ENCODE measurements around the gene CUEDC1. TPM values are rescaled to one million over a fixed set of nuclear protein-coding genes. Genes with fewer than 3 reads are reported as not detected.
A peak's percentile ranks its signal among the peaks of the same experiment; 100 is the strongest.

The CUEDC1 gene
- total RNA-seq, 4 donors from 2014 or later: 7.9 to 63.6 (median 18.8) TPM

DNA sequence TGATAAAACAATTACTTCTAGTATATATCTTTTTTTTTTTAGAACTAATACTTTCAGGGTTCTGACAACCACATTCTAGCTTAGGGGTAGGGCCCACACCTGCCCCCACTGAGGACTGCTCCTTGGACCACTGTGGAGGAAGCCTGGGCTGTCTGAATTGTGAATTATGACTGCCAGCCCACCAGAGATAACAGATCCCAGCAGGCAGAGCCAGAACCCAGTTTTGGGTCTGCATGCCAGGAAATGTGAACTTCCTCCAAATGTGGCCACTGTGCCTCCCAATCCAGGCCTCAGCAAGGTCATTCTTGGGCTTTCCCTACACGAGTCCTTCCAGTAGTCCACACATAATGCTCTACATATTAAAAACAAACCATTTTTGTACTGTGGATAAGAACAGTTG lies 16.9 kb upstream of the CUEDC1 start:
- no peak overlapping the region for H3K4me3 ChIP-seq
- no peaks in the 10 kb centered on the region for H3K4me1 ChIP-seq
- H3K27me3 ChIP-seq: no peaks in the 10 kb centered on the region
- intact Hi-C loops (cut with DNase I; ENCODE audit: low total_unique reads): no loop called here
- no peak for DNase-seq
- H3K9me3 ChIP-seq: no peaks in the 10 kb centered on the region
- TF ChIP-seq, protein P1, sequence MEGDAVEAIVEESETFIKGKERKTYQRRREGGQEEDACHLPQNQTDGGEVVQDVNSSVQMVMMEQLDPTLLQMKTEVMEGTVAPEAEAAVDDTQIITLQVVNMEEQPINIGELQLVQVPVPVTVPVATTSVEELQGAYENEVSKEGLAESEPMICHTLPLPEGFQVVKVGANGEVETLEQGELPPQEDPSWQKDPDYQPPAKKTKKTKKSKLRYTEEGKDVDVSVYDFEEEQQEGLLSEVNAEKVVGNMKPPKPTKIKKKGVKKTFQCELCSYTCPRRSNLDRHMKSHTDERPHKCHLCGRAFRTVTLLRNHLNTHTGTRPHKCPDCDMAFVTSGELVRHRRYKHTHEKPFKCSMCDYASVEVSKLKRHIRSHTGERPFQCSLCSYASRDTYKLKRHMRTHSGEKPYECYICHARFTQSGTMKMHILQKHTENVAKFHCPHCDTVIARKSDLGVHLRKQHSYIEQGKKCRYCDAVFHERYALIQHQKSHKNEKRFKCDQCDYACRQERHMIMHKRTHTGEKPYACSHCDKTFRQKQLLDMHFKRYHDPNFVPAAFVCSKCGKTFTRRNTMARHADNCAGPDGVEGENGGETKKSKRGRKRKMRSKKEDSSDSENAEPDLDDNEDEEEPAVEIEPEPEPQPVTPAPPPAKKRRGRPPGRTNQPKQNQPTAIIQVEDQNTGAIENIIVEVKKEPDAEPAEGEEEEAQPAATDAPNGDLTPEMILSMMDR (IDR thresholded peaks at IDR 0.05): no peak
- H3K36me3 ChIP-seq: no peaks in the 10 kb centered on the region
- H3K27ac ChIP-seq: peak overlapping the region in 1 of 2 donors; percentile 13

DNA sequence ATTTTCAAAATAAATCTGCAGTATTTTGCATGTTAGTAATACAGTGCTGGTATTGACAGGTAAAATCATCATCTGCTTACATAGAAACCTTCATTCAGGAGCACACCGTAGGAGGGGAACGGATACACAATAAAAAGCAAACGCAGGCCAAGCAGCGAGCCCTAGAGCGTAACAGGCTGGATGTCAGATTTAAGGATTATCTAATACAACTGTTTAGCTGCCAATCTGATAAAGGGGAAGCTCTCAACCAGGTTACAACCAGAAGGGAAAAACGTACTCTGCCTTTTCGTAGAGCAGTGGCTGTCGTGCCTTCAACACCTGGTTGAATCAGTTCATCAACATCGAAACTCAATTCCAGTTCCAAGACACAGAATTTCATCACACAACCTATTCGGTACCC lies 16.4 kb upstream of the CUEDC1 start:
- no peak for DNase-seq
- intact Hi-C loops (cut with DNase I; ENCODE audit: low total_unique reads): no loop called here
- TF ChIP-seq POLR2A (IDR thresholded peaks at IDR 0.05): no peak
- TF ChIP-seq, protein P1 (IDR thresholded peaks at IDR 0.05): no peak
- H3K36me3 ChIP-seq: no peaks in the 10 kb centered on the region
- H3K4me1 ChIP-seq: no peaks in the 10 kb centered on the region
- no peaks in the 10 kb centered on the region for H3K9me3 ChIP-seq
- peak overlapping the region in 1 of 2 donors; percentile 13 for H3K27ac ChIP-seq
- no peak overlapping the region for H3K4me3 ChIP-seq
- H3K27me3 ChIP-seq: no peaks in the 10 kb centered on the region

DNA sequence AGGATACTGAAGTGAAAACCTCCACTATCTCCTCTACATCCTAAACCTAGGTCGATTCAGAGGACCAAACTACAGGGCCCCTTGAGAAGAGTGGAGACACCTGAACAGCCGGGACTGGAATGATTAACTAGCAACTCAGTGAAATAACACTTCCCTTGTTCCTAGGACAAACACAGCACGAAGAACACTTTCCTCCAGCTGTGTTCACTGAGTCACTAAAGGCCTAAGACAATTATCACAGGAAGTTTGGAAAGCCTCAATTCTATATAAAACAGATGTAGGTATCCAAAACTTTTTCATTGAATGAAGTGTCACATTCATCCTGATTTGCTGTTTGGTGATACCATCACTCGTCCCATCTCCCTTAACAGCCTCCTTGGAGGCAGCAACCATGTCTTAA lies 15.5 kb upstream of the CUEDC1 start:
- Histone ChIP-seq H3K27me3 (no peaks in the 10 kb centered on the region), H3K4me1 (no peaks in the 10 kb centered on the region), H3K36me3 (no peaks in the 10 kb centered on the region), H3K9me3 (no peaks in the 10 kb centered on the region), H3K27ac (peak overlapping the region in 1 of 2 donors; percentile 30), H3K4me3 (no peak overlapping the region)
- intact Hi-C loops (cut with DNase I; ENCODE audit: low total_unique reads): no loop called here
- no peak for DNase-seq
- TF ChIP-seq POLR2A (IDR thresholded peaks at IDR 0.05): no peak
- TF ChIP-seq, protein P1 (IDR thresholded peaks at IDR 0.05): no peak

DNA sequence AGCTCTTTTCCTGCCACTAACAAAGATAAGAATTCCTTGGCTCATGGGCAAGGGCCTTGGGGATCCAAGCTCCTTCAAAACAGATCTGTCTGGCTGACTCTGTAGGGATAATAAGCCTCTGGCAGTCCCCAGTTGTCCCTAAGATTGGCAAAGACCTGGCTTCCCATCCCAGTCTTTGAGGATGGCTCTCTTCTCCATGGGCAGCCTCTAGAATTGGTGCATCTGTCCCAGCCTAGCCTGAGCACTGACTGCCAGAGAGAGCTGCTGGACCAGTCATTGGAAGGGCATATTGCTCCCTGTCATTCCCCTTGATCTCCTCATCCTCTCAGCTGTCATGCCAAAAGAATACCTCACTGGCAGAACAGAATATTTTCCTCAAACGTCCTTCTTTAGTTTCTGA lies 13.2 kb upstream of the CUEDC1 start:
- H3K4me3 ChIP-seq: no peak overlapping the region
- DNase-seq: no peak
- no peaks in the 10 kb centered on the region for H3K27me3 ChIP-seq
- no peak overlapping the region for H3K27ac ChIP-seq
- intact Hi-C loops (cut with DNase I; ENCODE audit: low total_unique reads): no loop called here
- no peaks in the 10 kb centered on the region for H3K9me3 ChIP-seq
- no peaks in the 10 kb centered on the region for H3K4me1 ChIP-seq
- TF ChIP-seq, protein P1 (IDR thresholded peaks at IDR 0.05): no peak
- TF ChIP-seq POLR2A (IDR thresholded peaks at IDR 0.05): no peak
- no peaks in the 10 kb centered on the region for H3K36me3 ChIP-seq

DNA sequence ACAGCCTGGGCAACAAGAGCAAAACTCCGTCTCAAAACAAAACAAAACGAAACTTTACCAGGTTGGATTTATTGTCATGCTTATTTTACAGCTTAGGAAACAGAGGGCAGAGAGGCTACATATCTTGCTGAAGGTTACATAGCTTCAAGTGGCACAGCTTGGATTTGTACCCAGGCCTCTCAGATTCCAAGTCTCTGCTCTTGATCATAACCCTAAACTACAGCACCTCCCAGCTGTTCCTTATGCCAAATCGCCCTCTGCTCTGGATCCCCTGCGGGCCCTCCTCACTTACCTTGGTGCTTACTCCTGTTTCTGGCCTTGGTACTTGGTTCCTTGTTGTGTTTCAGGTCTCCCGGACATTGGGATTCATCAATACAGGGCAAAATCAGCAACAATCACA lies 11.7 kb upstream of the CUEDC1 start:
- no peak for DNase-seq
- Histone ChIP-seq H3K4me3 (no peak overlapping the region), H3K4me1 (no peaks in the 10 kb centered on the region), H3K27ac (no peak overlapping the region), H3K36me3 (no peaks in the 10 kb centered on the region), H3K27me3 (no peaks in the 10 kb centered on the region), H3K9me3 (no peaks in the 10 kb centered on the region)
- intact Hi-C loops (cut with DNase I; ENCODE audit: low total_unique reads): no loop called here
- TF ChIP-seq POLR2A (IDR thresholded peaks at IDR 0.05): no peak
- TF ChIP-seq, protein P1 (IDR thresholded peaks at IDR 0.05): no peak
